ENCODE measurements around the gene CFAP61.
A peak's percentile ranks its signal among the peaks of the same experiment; 100 is the strongest.
"Not testable (repeated sequence)": the region's sequence is repeated elsewhere in the genome, so short reads cannot be mapped to it uniquely, and the experiment has no call there.

Gene CFAP61

GRCh38 chr20:20095114-20095872, 43.0 kb downstream of the CFAP61 start:
- DNase-seq: no peak

- DNase-seq: no peak
Observed at GRCh38 chr20:20096421-20096820, 44.1 kb downstream of the CFAP61 start.

- DNase-seq: no peak
Observed at GRCh38 chr20:20100881-20101280, 48.5 kb downstream of the CFAP61 start.

- DNase-seq: no peak
Observed at GRCh38 chr20:20102163-20102562, 49.8 kb downstream of the CFAP61 start.

GRCh38 chr20:20102716-20103258, 50.5 kb downstream of the CFAP61 start:
- DNase-seq: no peak

- no peak for DNase-seq
Observed at GRCh38 chr20:20103486-20103885, 51.2 kb downstream of the CFAP61 start.

GRCh38 chr20:20123187-20123586, 70.9 kb downstream of the CFAP61 start:
- DNase-seq: not testable (repeated sequence)

- no peak for DNase-seq
Observed at GRCh38 chr20:20130399-20130798, 78.1 kb downstream of the CFAP61 start.

GRCh38 chr20:20134941-20135575, 82.7 kb downstream of the CFAP61 start:
- no peak for DNase-seq

- DNase-seq: no peak
Observed at GRCh38 chr20:20136313-20136712, 84.0 kb downstream of the CFAP61 start.

GRCh38 chr20:20137851-20138250, 85.5 kb downstream of the CFAP61 start:
- no peak for DNase-seq

GRCh38 chr20:20138301-20139064, 86.2 kb downstream of the CFAP61 start:
- no peak for DNase-seq

- no peak for DNase-seq
Observed at GRCh38 chr20:20139403-20139802, 87.1 kb downstream of the CFAP61 start.

GRCh38 chr20:20143165-20143564, 90.8 kb downstream of the CFAP61 start:
- no peak for DNase-seq

- no peak for DNase-seq
Observed at GRCh38 chr20:20143646-20144045, 91.3 kb downstream of the CFAP61 start.

GRCh38 chr20:20148779-20149178, 96.4 kb downstream of the CFAP61 start:
- DNase-seq: no peak

- DNase-seq: no peak
Observed at GRCh38 chr20:20150241-20150640, 97.9 kb downstream of the CFAP61 start.

- DNase-seq: no peak
Observed at GRCh38 chr20:20160520-20160919, 108.2 kb downstream of the CFAP61 start.

GRCh38 chr20:20161611-20162010, 109.3 kb downstream of the CFAP61 start:
- no peak for DNase-seq

GRCh38 chr20:20167698-20168097, 115.4 kb downstream of the CFAP61 start:
- no peak for DNase-seq

GRCh38 chr20:20173254-20173653, 120.9 kb downstream of the CFAP61 start:
- no peak for DNase-seq

- no peak for DNase-seq
Observed at GRCh38 chr20:20174089-20174835, 121.9 kb downstream of the CFAP61 start.

GRCh38 chr20:20181322-20181721, 129.0 kb downstream of the CFAP61 start:
- DNase-seq: peak; percentile 35 to 46
